OCI-LY1 (cell line): ENCODE data around the gene BDKRB1.

ENCODE experiments used
- EZH2 ChIP-seq: fragments of 200-600 bp; sonication (generic), shearing (Covaris generic); IDR thresholded peaks from 2 replicates; pipeline ENCODE4 v1.8.0; 2017; ENCODE audit warnings: borderline replicate concordance, mixed run types, mild to moderate bottlenecking, antibody characterized with exemption, low read length, moderate library complexity, mixed read lengths
- TF ChIP-seq, protein P1 (sequence below): fragments of 200-600 bp; sonication (generic), shearing (Covaris generic); IDR thresholded peaks from 2 replicates; pipeline ENCODE4 v1.5.1; 2017; ENCODE audit warnings: mild to moderate bottlenecking, antibody characterized with exemption, low read length, moderate library complexity, mixed read lengths

DNA sequence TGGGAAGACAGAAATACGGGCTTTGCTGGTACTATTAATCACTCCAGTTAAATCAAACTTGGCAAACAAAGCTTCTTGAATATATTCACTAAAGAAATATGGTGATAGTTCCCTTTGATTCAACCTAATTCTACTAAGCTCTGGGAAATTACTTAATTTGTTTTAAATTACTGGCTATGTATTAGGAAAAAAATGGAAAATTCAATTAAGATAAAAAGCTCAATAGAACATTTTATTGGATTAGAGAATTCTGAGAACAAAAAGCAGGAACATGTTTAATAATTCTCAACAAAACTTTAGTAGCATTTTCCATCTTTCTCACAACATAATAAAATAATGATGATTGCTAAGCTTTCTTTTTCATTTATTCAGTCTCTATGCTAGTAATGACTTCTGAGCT, 30.2 kb downstream of the BDKRB1 start:
- no peak for TF ChIP-seq EZH2
- TF ChIP-seq, protein P1, sequence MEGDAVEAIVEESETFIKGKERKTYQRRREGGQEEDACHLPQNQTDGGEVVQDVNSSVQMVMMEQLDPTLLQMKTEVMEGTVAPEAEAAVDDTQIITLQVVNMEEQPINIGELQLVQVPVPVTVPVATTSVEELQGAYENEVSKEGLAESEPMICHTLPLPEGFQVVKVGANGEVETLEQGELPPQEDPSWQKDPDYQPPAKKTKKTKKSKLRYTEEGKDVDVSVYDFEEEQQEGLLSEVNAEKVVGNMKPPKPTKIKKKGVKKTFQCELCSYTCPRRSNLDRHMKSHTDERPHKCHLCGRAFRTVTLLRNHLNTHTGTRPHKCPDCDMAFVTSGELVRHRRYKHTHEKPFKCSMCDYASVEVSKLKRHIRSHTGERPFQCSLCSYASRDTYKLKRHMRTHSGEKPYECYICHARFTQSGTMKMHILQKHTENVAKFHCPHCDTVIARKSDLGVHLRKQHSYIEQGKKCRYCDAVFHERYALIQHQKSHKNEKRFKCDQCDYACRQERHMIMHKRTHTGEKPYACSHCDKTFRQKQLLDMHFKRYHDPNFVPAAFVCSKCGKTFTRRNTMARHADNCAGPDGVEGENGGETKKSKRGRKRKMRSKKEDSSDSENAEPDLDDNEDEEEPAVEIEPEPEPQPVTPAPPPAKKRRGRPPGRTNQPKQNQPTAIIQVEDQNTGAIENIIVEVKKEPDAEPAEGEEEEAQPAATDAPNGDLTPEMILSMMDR = no peak
